PC-9 (cell line): ENCODE measurements around the gene KRTAP10-6.

Source experiments
- EZH2 ChIP-seq: fragments of 200-600 bp; sonication (generic); IDR thresholded peaks from 2 replicates; pipeline ENCODE4 v1.8.0; 2017; ENCODE audit warnings: antibody characterized with exemption, low read depth
- TF ChIP-seq, protein P1 (sequence below): fragments of 200-600 bp; sonication (generic); conservative IDR thresholded peaks from 2 replicates; pipeline ENCODE4 v1.6.1; 2017; ENCODE audit warnings: mixed run types, antibody characterized with exemption, mild to moderate bottlenecking, moderate library complexity

GRCh38 chr21:44572959-44573583 is 19.2 kb downstream of the KRTAP10-6 start:
- TF ChIP-seq, protein P1, sequence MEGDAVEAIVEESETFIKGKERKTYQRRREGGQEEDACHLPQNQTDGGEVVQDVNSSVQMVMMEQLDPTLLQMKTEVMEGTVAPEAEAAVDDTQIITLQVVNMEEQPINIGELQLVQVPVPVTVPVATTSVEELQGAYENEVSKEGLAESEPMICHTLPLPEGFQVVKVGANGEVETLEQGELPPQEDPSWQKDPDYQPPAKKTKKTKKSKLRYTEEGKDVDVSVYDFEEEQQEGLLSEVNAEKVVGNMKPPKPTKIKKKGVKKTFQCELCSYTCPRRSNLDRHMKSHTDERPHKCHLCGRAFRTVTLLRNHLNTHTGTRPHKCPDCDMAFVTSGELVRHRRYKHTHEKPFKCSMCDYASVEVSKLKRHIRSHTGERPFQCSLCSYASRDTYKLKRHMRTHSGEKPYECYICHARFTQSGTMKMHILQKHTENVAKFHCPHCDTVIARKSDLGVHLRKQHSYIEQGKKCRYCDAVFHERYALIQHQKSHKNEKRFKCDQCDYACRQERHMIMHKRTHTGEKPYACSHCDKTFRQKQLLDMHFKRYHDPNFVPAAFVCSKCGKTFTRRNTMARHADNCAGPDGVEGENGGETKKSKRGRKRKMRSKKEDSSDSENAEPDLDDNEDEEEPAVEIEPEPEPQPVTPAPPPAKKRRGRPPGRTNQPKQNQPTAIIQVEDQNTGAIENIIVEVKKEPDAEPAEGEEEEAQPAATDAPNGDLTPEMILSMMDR = no peak
- TF ChIP-seq EZH2 = no peak
